ENCODE data around the gene SGSH.
"Not testable (repeated sequence)": the region's sequence is repeated elsewhere in the genome, so short reads cannot be mapped to it uniquely, and the experiment has no call there.

SGSH gene

DNA sequence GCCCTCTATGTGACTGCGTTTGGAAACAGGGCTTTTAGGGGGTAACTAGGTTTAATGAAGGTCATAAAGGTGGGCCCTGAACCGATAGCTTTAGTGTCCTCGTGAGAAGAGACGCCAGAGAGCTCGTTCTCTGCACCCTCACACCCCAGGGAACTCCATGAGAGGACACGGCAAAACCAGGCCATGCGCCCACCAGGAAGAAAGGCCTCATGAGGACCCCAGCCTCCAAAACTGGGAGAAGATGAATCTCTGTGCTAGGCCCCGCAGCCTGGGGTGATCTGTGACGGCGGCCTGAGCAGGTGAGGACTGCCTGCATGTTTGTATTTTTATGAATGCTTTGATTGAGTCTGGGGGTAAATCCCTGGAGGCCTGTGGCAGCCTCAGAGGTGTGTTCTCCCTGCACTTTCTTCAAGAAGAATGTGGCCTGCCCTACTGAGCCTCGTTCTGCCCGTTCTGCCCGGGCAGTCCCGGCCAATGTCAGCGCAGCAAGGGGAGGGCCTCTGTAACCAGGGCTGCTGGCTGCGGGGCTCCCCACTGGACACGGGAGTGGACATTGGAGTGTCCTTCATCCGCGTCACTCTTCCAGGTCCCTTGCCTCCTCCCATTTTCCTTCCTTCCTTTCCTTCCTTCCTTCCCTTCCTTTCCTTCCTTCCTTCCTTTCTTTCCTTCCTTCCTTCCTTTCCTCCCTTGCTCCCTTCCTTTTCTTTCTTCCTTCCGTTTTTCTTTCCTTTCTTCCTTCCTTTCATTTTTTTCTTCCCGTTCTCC is 33.7 kb upstream of the SGSH start:
- peak; percentile 7 for DNase-seq

DNA sequence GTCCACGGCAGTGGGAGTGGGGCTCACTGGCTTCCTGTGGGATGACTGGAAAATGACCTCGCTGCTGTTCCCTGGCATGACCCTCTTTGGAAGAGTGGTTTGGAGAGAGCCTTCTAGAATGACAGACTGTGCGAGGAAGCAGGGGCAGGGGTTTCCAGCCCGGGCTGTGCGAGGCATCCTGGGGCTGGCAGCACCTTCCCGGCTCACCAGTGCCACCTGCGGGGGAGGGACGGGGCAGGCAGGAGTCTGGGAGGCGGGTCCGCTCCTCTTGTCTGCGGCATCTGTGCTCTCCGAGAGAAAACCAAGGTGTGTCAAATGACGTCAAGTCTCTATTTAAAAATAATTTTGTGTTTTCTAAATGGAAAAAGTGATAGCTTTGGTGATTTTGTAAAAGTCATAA is 32.7 kb upstream of the SGSH start:
- peak; percentile 51 for DNase-seq

DNA sequence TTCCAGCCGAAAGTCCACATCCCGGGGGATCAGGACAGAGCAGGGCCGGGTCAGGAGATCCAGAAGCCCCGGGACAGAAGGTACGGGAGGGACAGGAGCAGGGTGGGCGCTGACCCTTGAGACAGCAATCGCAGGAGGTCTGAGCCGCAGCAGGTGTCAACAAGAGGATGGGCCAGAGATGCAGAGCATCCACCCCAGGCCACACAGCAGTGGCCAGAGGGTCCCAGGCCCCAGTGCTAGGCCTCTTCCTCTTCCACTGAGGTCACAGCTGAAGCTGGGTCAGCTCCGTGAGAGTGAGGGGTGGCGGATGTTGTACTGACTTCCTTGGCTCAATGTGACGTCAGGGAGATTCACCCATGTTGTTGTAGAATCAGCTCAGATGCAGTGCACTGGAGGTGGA is 31.8 kb upstream of the SGSH start:
- DNase-seq, result no peak

DNA sequence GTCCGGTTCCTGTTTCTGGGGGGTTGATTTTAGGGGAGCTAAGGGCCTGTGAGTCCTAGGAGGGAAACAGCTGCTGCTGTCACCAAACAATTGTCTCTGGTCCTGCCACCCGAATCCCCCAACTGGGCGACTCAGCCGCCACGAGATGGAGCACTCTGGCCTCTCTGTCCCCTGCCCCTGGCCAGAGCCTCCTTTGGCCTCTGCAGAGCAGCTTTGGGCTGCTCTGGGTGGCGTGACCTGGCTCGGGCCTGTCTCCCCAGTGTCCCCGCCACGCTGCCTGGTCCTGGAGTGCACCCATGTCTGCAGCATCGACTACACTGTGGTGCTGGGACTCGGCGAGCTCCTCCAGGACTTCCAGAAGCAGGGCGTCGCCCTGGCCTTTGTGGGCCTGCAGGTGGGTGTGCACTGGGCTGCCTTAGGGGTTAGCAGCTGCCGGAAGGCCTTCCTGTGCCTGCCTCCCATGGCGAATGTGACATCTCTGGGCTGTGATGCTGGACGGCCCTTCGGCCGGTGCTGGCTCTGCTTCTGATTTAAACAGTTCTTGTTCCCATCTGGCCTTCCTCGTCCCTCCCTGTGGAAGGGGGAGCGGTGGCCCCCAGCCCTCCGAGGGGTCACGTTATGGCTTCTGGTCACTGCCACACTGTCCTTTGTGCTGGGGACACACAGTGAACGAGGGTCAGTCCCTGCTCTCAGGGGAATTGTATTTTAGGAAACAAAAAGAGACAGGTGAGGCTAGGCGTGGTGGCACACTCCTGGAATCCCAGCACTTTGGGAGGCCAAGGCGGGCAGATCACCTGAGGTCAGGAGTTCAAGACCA is 29.0 kb upstream of the SGSH start:
- DNase-seq, result no peak

DNA sequence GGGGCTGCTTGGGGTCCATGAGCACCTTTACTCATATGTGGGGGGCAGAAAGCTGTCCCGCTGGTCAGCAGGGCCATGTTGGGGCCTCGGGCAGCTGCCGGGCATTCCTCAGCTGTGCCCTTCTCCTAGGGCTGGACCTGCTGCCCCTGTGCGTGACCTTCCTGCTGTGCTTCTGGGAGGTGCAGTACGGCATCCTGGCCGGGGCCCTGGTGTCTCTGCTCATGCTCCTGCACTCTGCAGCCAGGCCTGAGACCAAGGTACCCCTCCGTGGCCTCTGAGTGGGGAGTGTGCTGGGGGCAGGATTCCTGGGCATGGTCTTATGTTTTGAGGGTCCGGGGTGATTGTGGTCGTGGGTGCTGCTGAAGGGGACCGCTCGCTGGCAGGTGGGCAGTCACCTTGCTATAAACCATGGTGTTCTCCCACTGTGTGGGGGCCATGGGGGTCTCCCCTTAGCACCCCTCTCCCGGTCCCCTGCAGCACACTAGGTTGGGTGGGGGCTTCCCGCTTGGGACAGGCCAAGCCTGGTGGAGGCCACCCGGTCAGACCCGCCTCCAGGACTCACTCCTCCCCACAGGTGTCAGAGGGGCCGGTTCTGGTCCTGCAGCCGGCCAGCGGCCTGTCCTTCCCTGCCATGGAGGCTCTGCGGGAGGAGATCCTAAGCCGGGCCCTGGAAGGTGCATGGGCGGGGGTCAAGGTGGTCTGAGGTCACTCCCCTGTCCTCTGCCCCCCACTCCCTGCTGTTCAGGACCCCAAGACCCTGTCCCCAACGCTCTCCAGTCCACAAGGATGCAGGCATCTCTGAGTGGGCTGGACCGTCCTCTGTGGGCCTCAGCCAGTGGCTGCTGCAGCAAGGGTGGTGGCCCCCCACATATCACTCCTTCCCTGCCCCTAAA is 28.1 kb upstream of the SGSH start:
- DNase-seq, result no peak

DNA sequence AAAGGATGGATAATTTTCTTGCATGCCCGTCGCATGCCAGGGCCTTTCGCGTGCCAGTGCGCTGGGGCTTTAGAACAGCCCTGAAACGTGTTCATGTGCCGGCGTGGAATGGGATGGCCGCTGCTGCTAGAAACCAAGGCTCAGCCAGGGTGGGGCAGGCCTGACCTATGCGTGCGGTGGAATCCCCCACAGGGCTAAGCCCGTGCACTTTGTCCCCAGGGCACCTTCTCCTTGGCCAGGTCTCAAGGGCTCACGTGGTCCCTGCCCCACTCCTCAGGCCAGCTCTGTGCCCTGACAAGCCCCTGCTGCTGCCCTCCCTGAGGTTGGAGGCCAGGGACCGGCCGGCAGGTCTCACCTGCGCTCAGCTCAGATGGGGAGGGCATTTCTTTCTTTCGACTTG is 27.4 kb upstream of the SGSH start:
- DNase-seq, result no peak

DNA sequence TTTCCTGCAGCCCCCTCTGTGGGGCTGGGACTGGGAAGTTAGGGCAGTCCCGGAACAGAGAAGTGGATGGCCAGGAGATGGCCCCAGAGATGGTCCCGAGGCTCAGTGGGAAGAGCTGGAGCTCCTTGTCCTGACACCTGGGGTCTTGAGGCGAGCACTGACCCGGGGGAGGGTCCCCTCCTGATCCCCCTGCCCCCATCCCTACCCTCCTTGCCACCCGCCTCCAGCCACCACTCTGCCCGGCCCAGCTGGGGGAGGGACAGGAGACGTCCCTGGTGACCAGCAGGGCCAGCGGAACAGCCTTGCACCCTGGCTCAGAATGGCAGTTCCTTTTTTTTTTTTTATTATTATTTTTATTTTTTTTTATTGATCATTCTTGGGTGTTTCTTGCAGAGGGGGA is 26.6 kb upstream of the SGSH start:
- no peak for DNase-seq

DNA sequence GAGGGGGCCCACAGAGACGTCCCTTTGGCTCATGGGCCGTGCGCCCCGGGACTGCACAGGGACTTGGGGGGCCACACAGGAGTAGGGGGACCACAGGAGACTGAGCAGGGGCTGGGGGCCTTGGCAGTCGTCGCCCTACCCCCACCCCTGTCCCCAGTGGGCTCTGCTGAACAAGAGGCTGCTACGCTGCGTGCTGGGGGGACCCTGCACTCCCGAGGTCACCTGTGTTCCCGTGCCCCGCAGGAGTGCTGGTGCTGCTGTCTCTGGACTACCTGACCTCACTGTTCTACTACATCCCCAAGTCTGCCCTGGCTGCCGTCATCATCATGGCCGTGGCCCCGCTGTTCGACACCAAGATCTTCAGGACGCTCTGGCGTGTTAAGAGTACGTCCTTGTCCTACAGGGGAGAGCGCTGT is 26.1 kb upstream of the SGSH start:
- DNase-seq, result no peak

DNA sequence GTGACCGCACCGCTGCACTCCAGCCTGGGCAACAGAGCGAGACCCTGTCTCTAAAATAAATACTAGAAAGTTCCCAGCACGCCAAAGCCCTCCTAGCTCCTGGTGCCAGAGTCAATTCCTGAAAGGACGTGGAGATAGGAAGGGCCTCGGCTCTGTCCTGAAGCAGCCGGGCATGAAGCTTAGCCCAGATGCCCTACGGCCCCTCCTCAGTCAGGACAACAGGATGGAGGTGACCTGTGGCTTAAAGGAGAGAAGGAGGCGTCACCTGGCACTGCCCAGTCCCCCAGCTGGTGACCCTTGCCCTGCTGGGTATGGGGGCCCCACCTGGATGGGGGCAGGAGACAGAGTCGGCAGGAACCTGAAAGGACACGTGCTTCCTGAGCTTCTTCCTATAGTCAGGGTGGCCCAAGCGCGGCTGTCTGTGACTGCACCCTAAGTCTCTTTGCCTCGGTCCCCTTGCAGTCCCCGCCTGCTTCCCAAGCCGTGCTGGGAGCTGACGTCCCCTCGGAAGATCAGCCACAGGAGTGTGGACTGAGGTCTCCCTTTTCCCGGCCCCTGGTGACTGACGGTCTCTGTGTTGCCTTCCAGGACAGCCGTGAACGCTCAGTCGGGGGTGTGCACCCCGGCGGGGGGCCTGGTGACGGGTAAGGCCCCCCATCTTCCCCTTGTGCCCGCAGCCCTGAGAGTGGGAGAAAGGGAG is 25.6 kb upstream of the SGSH start:
- no peak for DNase-seq

DNA sequence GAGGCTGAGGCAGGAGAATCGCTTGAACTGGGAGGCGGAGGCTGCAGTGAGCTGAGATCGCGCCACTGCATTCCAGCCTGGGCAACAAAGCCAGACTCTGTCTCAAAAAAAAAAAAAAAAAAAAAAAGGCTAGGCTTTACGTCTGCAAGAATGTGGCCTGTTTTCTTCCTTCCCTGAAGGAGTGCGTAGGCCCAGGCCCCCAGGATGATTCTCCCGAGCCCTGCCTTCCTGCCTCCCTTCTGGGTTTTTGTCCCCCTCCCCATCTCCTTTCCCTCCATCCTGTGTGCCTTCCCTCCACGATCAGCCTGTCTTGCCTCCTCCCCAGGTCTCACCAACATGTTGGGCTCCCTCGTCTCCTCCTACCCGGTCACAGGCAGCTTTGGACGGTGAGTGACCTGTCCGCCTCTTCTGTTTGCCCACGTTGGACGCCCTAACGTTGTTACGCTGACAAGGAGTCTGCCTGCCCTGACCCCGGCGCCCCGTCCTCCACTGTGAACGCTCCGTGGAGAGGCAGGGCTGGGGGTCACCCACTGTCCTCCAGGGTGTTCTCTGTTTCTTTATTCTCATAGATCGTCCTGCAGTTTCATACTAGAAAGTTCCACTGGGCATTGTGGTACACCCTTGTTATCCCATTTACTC is 24.9 kb upstream of the SGSH start:
- no peak for DNase-seq

DNA sequence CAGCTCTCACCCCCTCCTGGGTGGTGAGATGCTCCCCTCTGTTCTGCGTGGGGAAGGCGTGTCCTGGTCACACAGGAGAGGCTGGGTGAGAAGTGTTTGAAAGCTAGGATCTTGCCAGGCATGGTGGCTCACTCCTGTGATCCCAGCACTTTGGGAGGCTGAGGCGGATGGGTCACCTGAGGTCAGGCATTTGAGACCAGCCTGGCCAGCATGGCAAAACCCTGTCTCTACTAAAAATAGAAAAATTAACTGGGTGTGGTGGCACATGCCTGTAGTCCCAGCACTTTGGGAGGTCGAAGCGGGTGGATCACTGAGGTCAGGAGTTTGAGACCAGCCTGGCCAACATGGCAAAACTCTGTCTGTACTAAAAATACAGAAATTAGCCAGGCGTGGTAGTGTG is 24.3 kb upstream of the SGSH start:
- not testable (repeated sequence) for DNase-seq

DNA sequence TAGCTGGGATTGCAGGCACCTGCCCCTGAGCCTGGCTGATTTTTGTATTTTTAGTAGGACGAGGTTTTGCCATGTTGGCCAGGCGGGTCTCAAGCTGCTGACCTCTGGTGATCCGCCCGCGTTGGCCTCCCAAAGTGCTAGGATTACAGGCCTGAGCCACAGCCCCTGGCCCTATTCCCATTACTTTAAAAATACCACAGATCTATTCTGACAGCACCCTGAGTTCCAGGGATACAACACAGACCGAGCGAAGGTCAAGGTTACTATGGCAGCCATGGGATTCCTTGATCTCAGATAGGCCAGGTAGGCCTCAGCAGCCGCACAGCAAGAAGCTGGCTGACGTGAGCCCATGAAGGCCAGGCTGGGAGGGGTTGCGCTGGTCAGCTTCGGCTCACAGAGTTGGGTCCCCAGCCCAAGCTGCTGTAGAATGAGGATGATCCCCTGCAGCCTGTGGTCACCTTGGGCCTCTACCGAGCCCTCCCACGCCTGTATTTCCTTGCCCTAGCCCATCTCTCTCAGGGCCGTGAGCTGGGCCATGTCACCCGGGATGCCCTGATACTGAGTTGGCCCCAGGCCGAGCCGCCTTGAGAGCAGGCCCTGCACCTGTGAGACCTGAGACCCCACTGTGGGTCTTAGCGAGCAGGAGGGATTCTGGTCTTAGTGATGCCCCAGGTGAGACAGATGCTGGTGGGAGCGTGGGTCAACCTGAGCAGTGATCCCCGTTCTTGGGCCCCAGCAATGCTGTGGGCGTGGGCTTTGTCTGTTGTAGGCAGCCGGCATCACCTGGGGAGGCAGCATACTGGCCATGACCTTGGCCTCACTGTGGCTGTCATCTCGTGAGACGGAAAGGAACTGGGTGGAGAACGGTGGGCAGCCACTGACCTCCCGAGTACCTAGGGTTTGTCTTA is 23.6 kb upstream of the SGSH start:
- DNase-seq, result no peak

DNA sequence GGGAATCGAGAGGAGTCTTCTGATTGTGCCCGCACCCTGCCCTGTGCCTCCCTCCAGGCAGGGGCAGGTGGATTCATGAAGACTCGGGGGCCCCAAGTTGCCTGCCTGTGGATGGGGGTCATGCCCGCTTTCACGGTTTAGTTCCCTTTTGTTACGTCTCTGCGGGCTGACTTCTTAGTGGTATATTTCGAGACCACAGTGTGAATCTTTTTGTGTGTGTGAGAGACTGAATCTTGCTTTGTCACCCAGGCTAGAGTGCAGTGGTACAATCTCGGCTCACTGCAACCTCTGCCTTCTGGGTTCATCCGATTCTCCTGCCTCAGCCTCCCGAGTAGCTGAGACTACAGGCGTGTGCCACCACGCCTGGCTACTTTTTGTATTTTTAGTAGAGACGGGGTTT is 22.4 kb upstream of the SGSH start:
- DNase-seq, result no peak

DNA sequence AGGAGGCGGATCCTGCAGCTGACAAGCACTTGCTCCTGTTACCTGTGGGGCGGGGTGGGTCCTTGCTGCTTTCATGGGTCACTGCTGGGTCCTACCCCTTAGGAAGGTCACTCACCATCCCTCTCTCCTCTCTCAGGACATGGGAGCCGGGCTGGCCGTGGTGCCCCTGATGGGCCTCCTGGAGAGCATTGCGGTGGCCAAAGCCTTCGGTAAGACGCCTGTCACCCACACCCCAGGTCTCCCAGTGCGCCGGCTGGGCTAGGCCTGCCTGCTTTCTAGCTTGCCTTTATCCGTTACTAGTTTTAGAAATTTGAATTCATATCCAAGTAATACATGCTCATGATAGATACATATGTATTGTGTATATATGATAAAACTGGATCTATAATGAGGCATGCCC is 17.3 kb upstream of the SGSH start:
- no peak for DNase-seq

DNA sequence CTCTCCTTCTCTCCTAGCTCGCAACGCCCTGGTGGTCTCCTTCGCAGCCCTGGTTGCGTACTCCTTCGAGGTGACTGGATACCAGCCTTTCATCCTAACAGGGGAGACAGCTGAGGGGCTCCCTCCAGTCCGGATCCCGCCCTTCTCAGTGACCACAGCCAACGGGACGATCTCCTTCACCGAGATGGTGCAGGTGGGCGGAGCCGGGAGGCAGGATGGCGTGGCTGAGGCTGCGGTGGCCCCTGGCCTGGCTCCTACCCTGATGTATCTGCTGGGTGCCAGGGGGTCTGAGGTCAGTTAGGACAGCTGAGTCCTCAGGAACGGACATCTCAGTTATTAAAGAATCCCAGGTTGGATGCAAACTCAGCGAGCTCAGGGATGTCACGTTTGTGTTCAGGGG is 16.8 kb upstream of the SGSH start:
- no peak for DNase-seq

DNA sequence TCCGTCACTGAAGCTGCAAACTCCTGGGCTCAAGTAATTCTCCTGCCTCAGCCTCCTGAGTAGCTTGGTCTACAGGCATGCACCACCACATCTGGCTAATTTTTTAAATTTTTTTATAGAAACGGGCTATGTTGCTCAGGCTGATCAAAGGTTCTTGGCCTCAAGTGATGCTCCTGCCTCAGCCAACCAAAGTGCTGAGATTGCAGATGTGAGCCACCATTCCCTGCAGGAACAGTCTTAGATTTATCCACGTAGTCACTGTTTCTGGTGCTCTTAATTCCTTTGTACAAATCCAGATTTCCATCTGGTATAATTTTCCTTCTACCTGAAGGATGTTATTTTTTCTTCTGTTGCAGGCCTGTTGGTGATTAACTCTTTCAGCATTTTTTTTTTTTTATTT is 13.1 kb upstream of the SGSH start:
- DNase-seq, result no peak

DNA sequence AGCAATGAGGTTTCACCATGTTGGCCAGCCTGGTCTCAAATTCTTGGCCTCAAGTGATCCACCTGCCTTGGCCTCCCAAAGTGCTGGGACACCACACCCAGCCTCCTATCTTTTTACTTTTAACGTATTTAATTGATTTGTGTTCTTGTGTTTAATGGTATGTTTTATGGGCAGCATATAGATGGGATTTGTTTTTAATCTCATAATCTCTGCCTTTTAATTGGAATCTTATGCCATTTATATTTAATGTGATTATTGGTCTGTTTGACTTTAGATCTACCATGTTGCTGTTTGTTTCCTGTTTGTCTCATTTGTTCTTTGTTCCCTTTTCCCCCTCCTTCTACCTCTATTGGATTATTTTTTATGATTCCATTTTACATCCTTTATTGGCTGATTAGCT is 12.3 kb upstream of the SGSH start:
- no peak for DNase-seq

DNA sequence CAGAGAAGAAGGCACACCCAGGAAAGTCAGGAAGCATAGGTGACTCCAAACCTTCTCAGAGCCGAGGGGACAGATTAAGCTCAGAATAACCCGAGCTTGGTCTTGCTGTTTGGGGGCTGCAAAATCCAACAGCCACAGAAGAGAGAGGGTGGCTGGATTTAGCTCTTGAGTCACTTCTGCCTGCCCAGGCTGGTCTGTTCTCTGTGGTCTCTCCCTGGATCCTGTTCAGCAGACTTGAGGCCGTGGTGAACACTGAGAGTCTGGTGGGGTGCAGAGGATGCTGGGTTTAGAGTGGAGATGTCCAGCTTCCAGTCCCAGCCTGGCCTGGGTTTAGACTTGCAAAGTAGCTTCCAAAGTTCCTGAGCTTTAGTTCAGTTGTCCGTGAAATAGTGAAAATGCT is 8.9 kb upstream of the SGSH start:
- DNase-seq, result no peak

DNA sequence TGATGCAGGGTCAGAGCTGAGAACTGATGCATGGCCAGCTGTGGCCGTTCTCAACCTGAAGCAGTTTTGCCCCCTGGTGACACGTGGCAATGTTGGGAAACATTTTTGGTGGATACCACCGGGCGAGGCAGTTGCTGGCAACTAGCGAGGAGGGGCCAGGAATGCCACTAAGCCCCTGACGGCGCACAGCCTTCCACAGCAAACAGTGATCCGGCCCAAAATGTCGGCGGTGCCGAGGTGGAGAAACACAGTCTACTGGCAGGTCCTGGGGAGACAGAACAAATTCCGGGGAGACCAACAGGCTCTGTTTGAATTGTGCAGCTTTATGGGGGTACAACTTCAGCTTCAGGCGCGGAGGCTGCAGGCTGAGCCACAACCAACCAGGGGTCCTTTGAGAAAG is 8.3 kb upstream of the SGSH start:
- DNase-seq, result no peak

DNA sequence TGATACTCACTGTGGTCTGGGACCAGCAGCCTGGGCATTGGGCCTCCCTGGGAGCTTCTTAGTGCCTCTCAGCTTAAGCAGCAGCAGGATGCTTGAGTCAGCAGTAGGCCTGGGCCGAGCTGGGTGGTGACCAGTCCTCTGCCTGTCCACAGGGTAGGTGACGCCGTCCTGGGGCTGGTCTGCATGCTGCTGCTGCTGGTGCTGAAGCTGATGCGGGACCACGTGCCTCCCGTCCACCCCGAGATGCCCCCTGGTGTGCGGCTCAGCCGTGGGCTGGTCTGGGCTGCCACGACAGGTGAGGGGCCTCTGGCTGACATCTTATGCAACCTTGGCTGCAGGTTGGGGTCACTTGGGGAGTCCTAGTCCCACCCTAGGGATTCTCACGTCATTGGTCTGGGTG is 7.5 kb upstream of the SGSH start:
- no peak for DNase-seq

DNA sequence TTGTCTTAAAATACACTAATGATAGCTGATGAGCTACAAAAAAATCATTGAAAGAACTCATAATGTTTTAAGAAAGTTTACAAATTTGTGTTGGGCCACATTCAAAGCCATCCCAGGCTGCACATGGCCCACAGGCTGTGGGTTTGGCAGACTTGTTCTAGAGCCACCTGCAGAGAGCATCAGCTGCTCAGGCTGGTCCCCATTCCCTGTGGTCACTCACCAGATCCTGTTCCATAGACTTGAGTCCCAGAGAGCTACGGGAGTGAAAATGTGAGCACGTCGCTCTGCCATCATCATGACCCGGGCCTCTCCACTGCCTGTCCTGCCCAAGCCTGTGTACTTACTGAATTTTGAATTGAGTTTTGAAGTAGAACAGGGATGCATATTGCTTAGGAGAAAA is 7.0 kb upstream of the SGSH start:
- no peak for DNase-seq
